GM21717 (cell line): ENCODE measurements around the gene USP43.

Experiments
- ATAC-seq: cut with Tn5 transposase; IDR thresholded peaks from one replicate; pipeline ENCODE4 v1.9.1; 2021; ENCODE audit warnings: mild to moderate bottlenecking, moderate library complexity; ENCODE audit not compliant: unreplicated experiment

The USP43 gene

DNA sequence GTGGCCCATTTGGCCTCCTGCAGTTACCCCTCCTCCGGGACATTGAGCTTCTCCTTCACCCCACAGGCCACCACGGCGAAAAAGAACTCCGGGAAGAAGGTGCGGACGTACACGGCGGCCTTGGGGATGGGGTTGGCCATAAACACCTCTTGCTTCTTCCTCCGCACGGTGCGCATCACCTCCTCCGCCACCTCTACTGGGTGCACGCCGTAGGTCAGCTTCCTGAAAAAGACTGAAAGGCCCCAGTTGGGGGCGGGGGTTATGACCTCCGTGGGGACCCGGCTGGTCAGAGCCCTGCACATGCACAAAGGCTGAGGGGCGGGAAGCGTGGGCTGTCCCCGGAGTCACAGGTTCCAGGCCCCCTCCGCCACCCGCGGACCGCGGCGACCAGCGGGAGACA lies 126.1 kb downstream of the USP43 start:
- ATAC-seq, result no peak

DNA sequence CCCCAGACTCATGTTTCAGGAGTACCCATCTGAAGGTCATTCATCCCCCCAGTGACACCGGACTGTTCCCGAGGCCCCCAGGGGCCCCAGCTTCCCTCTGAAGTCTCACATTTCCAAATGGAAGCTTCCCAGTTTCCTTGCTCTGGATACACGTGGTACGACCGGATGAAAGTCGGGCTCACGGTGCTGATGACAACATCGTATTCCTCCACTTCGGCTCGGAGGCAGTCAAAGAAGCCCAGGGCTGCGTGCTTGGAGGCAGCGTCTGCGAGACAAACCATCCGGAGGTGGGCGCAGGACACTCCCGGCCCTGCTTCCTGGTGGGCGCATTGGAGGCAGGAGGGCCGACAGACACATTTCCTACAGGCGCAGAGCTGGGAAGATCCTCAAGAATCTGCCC lies 127.3 kb downstream of the USP43 start:
- no peak for ATAC-seq

DNA sequence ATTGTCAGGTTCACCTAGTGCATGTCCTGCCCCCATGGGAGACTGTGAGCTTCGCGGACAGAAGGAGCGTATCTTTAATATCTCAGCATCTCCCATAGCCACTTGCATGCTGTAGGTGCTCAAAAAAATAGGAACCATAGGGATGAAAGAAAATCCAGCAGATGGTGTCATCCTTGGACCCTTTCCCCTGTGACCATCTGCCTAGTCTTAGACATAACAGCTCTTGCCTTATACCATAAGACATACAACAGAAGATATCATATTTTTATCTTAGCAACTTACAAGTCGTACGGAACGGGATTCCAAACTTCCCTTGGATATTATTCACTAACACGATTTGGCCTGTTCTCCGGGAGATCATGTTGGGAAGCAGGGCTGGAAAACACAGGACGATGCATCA lies 131.6 kb downstream of the USP43 start:
- ATAC-seq, result no peak
